ENCODE results near the gene TTBK1.

The TTBK1 gene

GRCh38 chr6:43310624-43311023, 67.3 kb downstream of the TTBK1 start:
- no peak for TF ChIP-seq MAX (IDR thresholded peaks at IDR 0.05; ENCODE audit: low read depth, low read length)
- no peak for TF ChIP-seq POLR2A (IDR thresholded peaks at IDR 0.05; ENCODE audit: extremely low read depth, insufficient read length)
- no peak for TF ChIP-seq MYC (IDR thresholded peaks at IDR 0.05; ENCODE audit: low read depth, low read length)
- TF ChIP-seq CTCF (IDR thresholded peaks at IDR 0.05; ENCODE audit: low read depth, low read length): no peak
- H3K4me3 ChIP-seq (ENCODE audit: low read depth, low read length): no peak overlapping the region
- peak; percentile 80 for DNase-seq (ENCODE audit: low read depth)

GRCh38 chr6:43311666-43312065, 68.4 kb downstream of the TTBK1 start:
- DNase-seq (ENCODE audit: low read depth): peak; percentile 58
- TF ChIP-seq POLR2A (IDR thresholded peaks at IDR 0.05; ENCODE audit: extremely low read depth, insufficient read length): no peak
- TF ChIP-seq CTCF (IDR thresholded peaks at IDR 0.05; ENCODE audit: low read depth, low read length): no peak
- no peak for TF ChIP-seq MYC (IDR thresholded peaks at IDR 0.05; ENCODE audit: low read depth, low read length)
- no peak overlapping the region for H3K4me3 ChIP-seq (ENCODE audit: low read depth, low read length)

GRCh38 chr6:43313813-43314212, 70.5 kb downstream of the TTBK1 start:
- TF ChIP-seq MAX (IDR thresholded peaks at IDR 0.05; ENCODE audit: low read depth, low read length) (no peak), POLR2A (IDR thresholded peaks at IDR 0.05; ENCODE audit: extremely low read depth, insufficient read length) (no peak), CTCF (IDR thresholded peaks at IDR 0.05; ENCODE audit: low read depth, low read length) (no peak), MYC (IDR thresholded peaks at IDR 0.05; ENCODE audit: low read depth, low read length) (no peak)
- no peak overlapping the region for H3K4me3 ChIP-seq (ENCODE audit: low read depth, low read length)
- no peak for DNase-seq (ENCODE audit: low read depth)

GRCh38 chr6:43318011-43318410, 74.7 kb downstream of the TTBK1 start:
- DNase-seq (ENCODE audit: low read depth): no peak
- TF ChIP-seq MAX (IDR thresholded peaks at IDR 0.05; ENCODE audit: low read depth, low read length) (no peak), MYC (IDR thresholded peaks at IDR 0.05; ENCODE audit: low read depth, low read length) (no peak), POLR2A (IDR thresholded peaks at IDR 0.05; ENCODE audit: extremely low read depth, insufficient read length) (no peak), CTCF (IDR thresholded peaks at IDR 0.05; ENCODE audit: low read depth, low read length) (no peak)
- no peak overlapping the region for H3K4me3 ChIP-seq (ENCODE audit: low read depth, low read length)

GRCh38 chr6:43325876-43326275, 82.6 kb downstream of the TTBK1 start:
- DNase-seq (ENCODE audit: low read depth): no peak
- TF ChIP-seq POLR2A (IDR thresholded peaks at IDR 0.05; ENCODE audit: extremely low read depth, insufficient read length) (no peak), MAX (IDR thresholded peaks at IDR 0.05; ENCODE audit: low read depth, low read length) (no peak), MYC (IDR thresholded peaks at IDR 0.05; ENCODE audit: low read depth, low read length) (no peak), CTCF (IDR thresholded peaks at IDR 0.05; ENCODE audit: low read depth, low read length) (no peak)
- no peak overlapping the region for H3K4me3 ChIP-seq (ENCODE audit: low read depth, low read length)

GRCh38 chr6:43328528-43328927, 85.2 kb downstream of the TTBK1 start:
- no peak for TF ChIP-seq MAX (IDR thresholded peaks at IDR 0.05; ENCODE audit: low read depth, low read length)
- no peak for TF ChIP-seq POLR2A (IDR thresholded peaks at IDR 0.05; ENCODE audit: extremely low read depth, insufficient read length)
- TF ChIP-seq MYC (IDR thresholded peaks at IDR 0.05; ENCODE audit: low read depth, low read length): no peak
- no peak for TF ChIP-seq CTCF (IDR thresholded peaks at IDR 0.05; ENCODE audit: low read depth, low read length)
- DNase-seq (ENCODE audit: low read depth): no peak
- H3K4me3 ChIP-seq (ENCODE audit: low read depth, low read length): no peak overlapping the region
